ENCODE measurements around the gene RTTN. TPM values are rescaled to one million over a fixed set of nuclear protein-coding genes. Genes with fewer than 3 reads are reported as not detected.

The RTTN gene
- total RNA-seq, 2 experiments from 2014 or later, result 30.3 to 42.3 TPM

GRCh38 chr18:70229639-70230038 is 24.2 kb upstream of the RTTN start:
- Mint-ChIP-seq H3K9me3 (ENCODE audit: low read depth) (peaks cover 6% of the 10 kb centered on the region), H3K27ac (no peak overlapping the region), H3K36me3 (peaks cover 1% of the 10 kb centered on the region), H3K27me3 (peaks cover 11% of the 10 kb centered on the region), H3K4me1 (no peaks in the 10 kb centered on the region), H3K4me3 (no peak overlapping the region)
- ATAC-seq (no peak), DNase-seq (no peak)
- CTCF ChIA-PET, result no interaction called here

- no peak for DNase-seq
- Mint-ChIP-seq H3K9me3 (ENCODE audit: low read depth) (peaks cover 6% of the 10 kb centered on the region), H3K27me3 (peaks cover 18% of the 10 kb centered on the region), H3K36me3 (peaks cover 1% of the 10 kb centered on the region), H3K4me3 (no peak overlapping the region), H3K4me1 (no peaks in the 10 kb centered on the region), H3K27ac (no peak overlapping the region)
- CTCF ChIA-PET, result no interaction called here
- no peak for ATAC-seq
Measured at GRCh38 chr18:70228536-70228935, 23.0 kb upstream of the RTTN start.

- H3K9me3 Mint-ChIP-seq (ENCODE audit: low read depth), result peaks cover 6% of the 10 kb centered on the region
- CTCF ChIA-PET, result interaction anchor here (0.7 kb wide), 1 partner anchor 21 kb away, joined by 3 read pairs; no protein-coding TSS in a partner anchor
- no peaks in the 10 kb centered on the region for H3K4me1 Mint-ChIP-seq
- H3K27ac Mint-ChIP-seq, result no peak overlapping the region
- no peak overlapping the region for H3K4me3 Mint-ChIP-seq
- ATAC-seq, result no peak
- H3K27me3 Mint-ChIP-seq, result peaks cover 22% of the 10 kb centered on the region
- H3K36me3 Mint-ChIP-seq, result peaks cover 1% of the 10 kb centered on the region
- DNase-seq, result no peak
Measured at GRCh38 chr18:70227438-70227837, 22.0 kb upstream of the RTTN start.

- Mint-ChIP-seq H3K27me3 (peaks cover 49% of the 10 kb centered on the region), H3K4me1 (no peaks in the 10 kb centered on the region), H3K9me3 (ENCODE audit: low read depth) (peaks cover 1% of the 10 kb centered on the region), H3K4me3 (no peak overlapping the region), H3K36me3 (no peaks in the 10 kb centered on the region), H3K27ac (no peak overlapping the region)
- ATAC-seq (no peak), DNase-seq (no peak)
- CTCF ChIA-PET, result no interaction called here
Measured at GRCh38 chr18:70221915-70222278, 16.4 kb upstream of the RTTN start.

- CTCF ChIA-PET, result no interaction called here
Measured at GRCh38 chr18:70221156-70221914, 15.8 kb upstream of the RTTN start.

GRCh38 chr18:70220628-70221027 is 15.1 kb upstream of the RTTN start:
- ATAC-seq (no peak), DNase-seq (no peak)
- H3K36me3 Mint-ChIP-seq, result no peaks in the 10 kb centered on the region
- H3K27ac Mint-ChIP-seq, result no peak overlapping the region
- no peaks in the 10 kb centered on the region for H3K4me1 Mint-ChIP-seq
- peaks cover 54% of the 10 kb centered on the region for H3K27me3 Mint-ChIP-seq
- CTCF ChIA-PET, result no interaction called here
- no peaks in the 10 kb centered on the region for H3K9me3 Mint-ChIP-seq (ENCODE audit: low read depth)
- H3K4me3 Mint-ChIP-seq, result no peak overlapping the region

More at GRCh38 chr18:70221156-70221914, 15.8 kb upstream of the RTTN start:
- Mint-ChIP-seq H3K36me3 (no peaks in the 10 kb centered on the region), H3K27ac (no peak overlapping the region), H3K4me3 (no peak overlapping the region), H3K4me1 (no peaks in the 10 kb centered on the region), H3K9me3 (ENCODE audit: low read depth) (no peaks in the 10 kb centered on the region), H3K27me3 (peaks cover 52% of the 10 kb centered on the region)
- ATAC-seq (no peak), DNase-seq (no peak)

GRCh38 chr18:70219688-70220087 is 14.2 kb upstream of the RTTN start:
- H3K36me3 Mint-ChIP-seq, result no peaks in the 10 kb centered on the region
- CTCF ChIA-PET, result no interaction called here
- peaks cover 55% of the 10 kb centered on the region for H3K27me3 Mint-ChIP-seq
- no peak for DNase-seq
- no peak for ATAC-seq
- H3K4me1 Mint-ChIP-seq, result no peaks in the 10 kb centered on the region
- H3K27ac Mint-ChIP-seq, result no peak overlapping the region
- H3K4me3 Mint-ChIP-seq, result no peak overlapping the region
- no peaks in the 10 kb centered on the region for H3K9me3 Mint-ChIP-seq (ENCODE audit: low read depth)

GRCh38 chr18:70216788-70217187 is 11.3 kb upstream of the RTTN start:
- DNase-seq (no peak), ATAC-seq (no peak)
- Mint-ChIP-seq H3K4me1 (no peaks in the 10 kb centered on the region), H3K36me3 (no peaks in the 10 kb centered on the region), H3K4me3 (no peak overlapping the region), H3K27me3 (peaks cover 46% of the 10 kb centered on the region), H3K9me3 (ENCODE audit: low read depth) (no peaks in the 10 kb centered on the region), H3K27ac (no peak overlapping the region)
- CTCF ChIA-PET, result no interaction called here

- no peak for DNase-seq
- no peak overlapping the region for H3K4me3 Mint-ChIP-seq
- no peak for ATAC-seq
- no peak overlapping the region for H3K27ac Mint-ChIP-seq
- peaks cover 36% of the 10 kb centered on the region for H3K4me1 Mint-ChIP-seq
- peaks cover 12% of the 10 kb centered on the region for H3K36me3 Mint-ChIP-seq
- no peaks in the 10 kb centered on the region for H3K9me3 Mint-ChIP-seq (ENCODE audit: low read depth)
- CTCF ChIA-PET, result no interaction called here
- H3K27me3 Mint-ChIP-seq, result peaks cover 9% of the 10 kb centered on the region
Measured at GRCh38 chr18:70207181-70207580, 1.7 kb upstream of the RTTN start.

- H3K36me3 Mint-ChIP-seq, result peaks cover 59% of the 10 kb centered on the region
- ATAC-seq (no peak), DNase-seq (no peak)
- no peak overlapping the region for H3K27ac Mint-ChIP-seq
- CTCF ChIA-PET, result no interaction called here
- H3K27me3 Mint-ChIP-seq, result no peaks in the 10 kb centered on the region
- H3K4me3 Mint-ChIP-seq, result no peak overlapping the region
- H3K4me1 Mint-ChIP-seq, result peaks cover 59% of the 10 kb centered on the region
- H3K9me3 Mint-ChIP-seq (ENCODE audit: low read depth), result no peaks in the 10 kb centered on the region
Measured at GRCh38 chr18:70200286-70200685, 5.2 kb downstream of the RTTN start.

GRCh38 chr18:70197844-70198243 is 7.6 kb downstream of the RTTN start:
- CTCF ChIA-PET, result no interaction called here
- no peaks in the 10 kb centered on the region for H3K9me3 Mint-ChIP-seq (ENCODE audit: low read depth)

GRCh38 chr18:70197026-70197425 is 8.5 kb downstream of the RTTN start:
- H3K27me3 Mint-ChIP-seq, result no peaks in the 10 kb centered on the region
- peaks cover 51% of the 10 kb centered on the region for H3K4me1 Mint-ChIP-seq
- H3K27ac Mint-ChIP-seq, result no peak overlapping the region
- no peak overlapping the region for H3K4me3 Mint-ChIP-seq
- H3K9me3 Mint-ChIP-seq (ENCODE audit: low read depth), result no peaks in the 10 kb centered on the region
- CTCF ChIA-PET, result interaction anchor here (0.5 to 3.7 kb wide), 5 partner anchors 9 to 309 kb away, joined by 3 to 22 read pairs (median 20); partner anchors contain the start of gene RTTN
- ATAC-seq (no peak), DNase-seq (no peak)
- H3K36me3 Mint-ChIP-seq, result peaks cover 68% of the 10 kb centered on the region

More at GRCh38 chr18:70197844-70198243, 7.6 kb downstream of the RTTN start:
- ATAC-seq, result no peak
- no peaks in the 10 kb centered on the region for H3K27me3 Mint-ChIP-seq
- H3K27ac Mint-ChIP-seq, result peak overlapping the region; percentile 5
- no peak for DNase-seq
- H3K36me3 Mint-ChIP-seq, result peaks cover 69% of the 10 kb centered on the region
- peaks cover 59% of the 10 kb centered on the region for H3K4me1 Mint-ChIP-seq
- H3K4me3 Mint-ChIP-seq, result no peak overlapping the region

- DNase-seq (no peak), ATAC-seq (peak; percentile 31)
- H3K4me1 Mint-ChIP-seq, result peaks cover 48% of the 10 kb centered on the region
- peaks cover 71% of the 10 kb centered on the region for H3K36me3 Mint-ChIP-seq
- H3K4me3 Mint-ChIP-seq, result no peak overlapping the region
- H3K27ac Mint-ChIP-seq, result no peak overlapping the region
- no peaks in the 10 kb centered on the region for H3K9me3 Mint-ChIP-seq (ENCODE audit: low read depth)
- CTCF ChIA-PET, result interaction anchor here (0.7 to 3.7 kb wide), 12 partner anchors 8 to 259 kb away, joined by 3 to 22 read pairs (median 4); partner anchors contain the start of gene RTTN
- H3K27me3 Mint-ChIP-seq, result no peaks in the 10 kb centered on the region
Measured at GRCh38 chr18:70195852-70196434, 9.5 kb downstream of the RTTN start.

GRCh38 chr18:70195014-70195614 is 10.4 kb downstream of the RTTN start:
- peaks cover 44% of the 10 kb centered on the region for H3K4me1 Mint-ChIP-seq
- H3K4me3 Mint-ChIP-seq, result no peak overlapping the region
- DNase-seq (no peak), ATAC-seq (no peak)
- CTCF ChIA-PET, result interaction anchor here (0.7 to 3.7 kb wide), 12 partner anchors 8 to 260 kb away, joined by 3 to 22 read pairs (median 4); partner anchors contain the start of gene RTTN
- no peaks in the 10 kb centered on the region for H3K27me3 Mint-ChIP-seq
- peaks cover 69% of the 10 kb centered on the region for H3K36me3 Mint-ChIP-seq
- H3K27ac Mint-ChIP-seq, result peak overlapping the region; percentile 68
- H3K9me3 Mint-ChIP-seq (ENCODE audit: low read depth), result no peaks in the 10 kb centered on the region
